ENCODE results near the gene DNAJB7. TPM values are rescaled to one million over a fixed set of nuclear protein-coding genes. Genes with fewer than 3 reads are reported as not detected.

DNAJB7 gene
- total and polyA plus RNA-seq, 2 experiments from 2014 or later: 0.63 TPM; not detected in 1

- no peak for TF ChIP-seq ZNF462 (CRISPR knock-in tag; IDR thresholded peaks at IDR 0.05)
- no peak for TF ChIP-seq ZNF331 (CRISPR knock-in tag; IDR thresholded peaks at IDR 0.05; ENCODE audit: low read depth)
- TF ChIP-seq ETS1 (IDR thresholded peaks at IDR 0.05): no peak
- no peak for TF ChIP-seq NANOG (IDR thresholded peaks at IDR 0.05; ENCODE audit: borderline replicate concordance)
- TF ChIP-seq STAT1 (IDR thresholded peaks at IDR 0.05; ENCODE audit: unreplicated experiment): no peak
Observed at GRCh38 chr22:40855979-40856512, 5.9 kb downstream of the DNAJB7 start (continued).

GRCh38 chr22:40855071-40855978 lies 6.6 kb downstream of the DNAJB7 start:
- ATAC-seq: no peak
- H3K27ac ChIP-seq (ENCODE audit: low read depth): peak overlapping the region; percentile 100; the same call in 1 of the 2 replicates
- peaks cover 94% of the 10 kb centered on the region for H3K79me2 ChIP-seq (replicated peaks; ENCODE audit: insufficient read depth)
- peak overlapping the region; percentile 100 for H3K4me3 Mint-ChIP-seq
- H3F3A ChIP-seq (replicated peaks; ENCODE audit: low read depth): no peaks in the 10 kb centered on the region; the same call in 1 of the 2 replicates
- no peak for DNase-seq (ENCODE audit: low spot score)
- H4K20me1 ChIP-seq (replicated peaks; ENCODE audit: insufficient read depth): peaks cover 20% of the 10 kb centered on the region
- peak overlapping the region; percentile 92 for H3K4me3 ChIP-seq
- H3K4me1 Mint-ChIP-seq: peaks cover 20% of the 10 kb centered on the region; the same call in 2 of the 3 replicates
- H3K4me2 ChIP-seq: peak overlapping the region; percentile 90
- no peaks in the 10 kb centered on the region for H3K36me3 ChIP-seq (ENCODE audit: insufficient read depth)
- no peaks in the 10 kb centered on the region for H3K9me2 ChIP-seq (ENCODE audit: insufficient read depth)
- peaks cover 6% of the 10 kb centered on the region for H3K27me3 Mint-ChIP-seq (ENCODE audit: insufficient read depth, low read depth, poor library complexity)
- H3K27ac Mint-ChIP-seq: peak overlapping the region; percentile 54
- peaks cover 7% of the 10 kb centered on the region for H3K36me3 Mint-ChIP-seq (ENCODE audit: low read depth)
- no peaks in the 10 kb centered on the region for H3K27me3 ChIP-seq (ENCODE audit: insufficient read depth)
- H3K9me3 Mint-ChIP-seq: no peaks in the 10 kb centered on the region
- H3K4me1 ChIP-seq (ENCODE audit: insufficient read depth): peaks cover 29% of the 10 kb centered on the region
- TF ChIP-seq EZH2 (IDR thresholded peaks at IDR 0.05; ENCODE audit: low read depth, unreplicated experiment) (no peak), NANOG (IDR thresholded peaks at IDR 0.05; ENCODE audit: borderline replicate concordance) (no peak), STAT1 (IDR thresholded peaks at IDR 0.05; ENCODE audit: unreplicated experiment) (no peak), JUNB (IDR thresholded peaks at IDR 0.05; ENCODE audit: unreplicated experiment) (no peak)
- no peak overlapping the region for H2AFZ ChIP-seq
